ENCODE measurements around the gene TADA2A.

Gene TADA2A

GRCh38 chr17:37406635-37407461 lies at the start of gene TADA2A, which contains the start of gene ACACA:
TSS of gene TADA2A (plus strand) at chr17:37406886. CDS start at chr17:37411366, 4,480 bp downstream.
TSS of gene ACACA (minus strand) at chr17:37406836. CDS start at chr17:37406299, 537 bp downstream.
- peak; percentile 77 for DNase-seq

- DNase-seq, result peak; percentile 23
These were observed 48.4 kb upstream of the TADA2A start for GRCh38 chr17:37358098-37358829.

GRCh38 chr17:37358830-37359681 lies 47.6 kb upstream of the TADA2A start:
- peak; percentile 89 for DNase-seq

- no peak for DNase-seq
These were observed 47.0 kb upstream of the TADA2A start for GRCh38 chr17:37359682-37360188.

- no peak for DNase-seq
These were observed 46.1 kb upstream of the TADA2A start for GRCh38 chr17:37360632-37361031.

GRCh38 chr17:37361543-37361942 lies 45.1 kb upstream of the TADA2A start:
- DNase-seq, result no peak

- DNase-seq, result no peak
These were observed 41.1 kb upstream of the TADA2A start for GRCh38 chr17:37365589-37365988.

GRCh38 chr17:37368577-37368976 lies 38.1 kb upstream of the TADA2A start:
- DNase-seq, result no peak

- peak; percentile 41 for DNase-seq
These were observed 33.0 kb upstream of the TADA2A start for GRCh38 chr17:37373530-37374159.

- no peak for DNase-seq
These were observed 31.0 kb upstream of the TADA2A start, which contains the start of gene C17orf78 for GRCh38 chr17:37375706-37376105. TSS of gene C17orf78 (plus strand) at chr17:37375985. CDS start at chr17:37376093, 108 bp downstream.

- DNase-seq, result no peak
These were observed 24.6 kb upstream of the TADA2A start for GRCh38 chr17:37382056-37382455.

GRCh38 chr17:37384560-37385149 lies 22.0 kb upstream of the TADA2A start:
- no peak for DNase-seq

GRCh38 chr17:37385474-37385990 lies 21.2 kb upstream of the TADA2A start:
- no peak for DNase-seq

GRCh38 chr17:37386462-37386861 lies 20.2 kb upstream of the TADA2A start:
- DNase-seq, result no peak

GRCh38 chr17:37388266-37388665 lies 18.4 kb upstream of the TADA2A start:
- DNase-seq, result no peak

- DNase-seq, result no peak
These were observed 17.5 kb upstream of the TADA2A start for GRCh38 chr17:37389160-37389559.

- DNase-seq, result no peak
These were observed 15.5 kb upstream of the TADA2A start for GRCh38 chr17:37391146-37391545.

GRCh38 chr17:37392024-37392590 lies 14.6 kb upstream of the TADA2A start:
- DNase-seq, result no peak

GRCh38 chr17:37393352-37393751 lies 13.3 kb upstream of the TADA2A start:
- no peak for DNase-seq

GRCh38 chr17:37399265-37399803 lies 7.4 kb upstream of the TADA2A start:
- no peak for DNase-seq

- DNase-seq, result no peak
These were observed 6.2 kb upstream of the TADA2A start for GRCh38 chr17:37400505-37400904.

Measured in stimulated activated naive CD4-positive, alpha-beta T cell treated with Interleukin-2 at 50 U/mL for 16 hours (primary cell).